Neural crest cell (in vitro differentiated cells): ENCODE results near the gene MAPK14. TPM values are rescaled to one million over a fixed set of nuclear protein-coding genes. Genes with fewer than 3 reads are reported as not detected.

Experiments used
- DNase-seq: peaks from one replicate; pipeline ENCODE4 v3.0.0; 2021; ENCODE audit warnings: low read depth, mixed read lengths, low spot score
- H3K27ac Mint-ChIP-seq: one replicate; pipeline ENCODE4 v1.8.0; 2021; ENCODE audit warnings: mild to moderate bottlenecking, mixed read lengths; ENCODE audit not compliant: unreplicated experiment
- H3K27me3 Mint-ChIP-seq: 2 replicates; pipeline ENCODE4 v1.8.0; 2021; ENCODE audit warnings: low read depth, mild to moderate bottlenecking, mixed read lengths
- H3K36me3 Mint-ChIP-seq: 2 replicates; pipeline ENCODE4 v1.8.0; 2021; ENCODE audit warnings: low read depth, mild to moderate bottlenecking, mixed read lengths
- H3K4me1 Mint-ChIP-seq: 2 replicates; pipeline ENCODE4 v1.8.0; 2021; ENCODE audit warnings: mixed read lengths
- H3K4me3 Mint-ChIP-seq: one replicate; pipeline ENCODE4 v1.8.0; 2021; ENCODE audit warnings: mild to moderate bottlenecking, mixed read lengths
- H3K9me3 Mint-ChIP-seq: 2 replicates; pipeline ENCODE4 v1.8.0; 2021; ENCODE audit warnings: mixed read lengths
- CTCF ChIP-seq: fragments of 200-600 bp; sonication (generic); conservative IDR thresholded peaks from 2 replicates; pipeline ENCODE4 v1.5.0; 2021; ENCODE audit warnings: antibody characterized with exemption, mild to moderate bottlenecking
- total RNA-seq: library from RNA; stranded (reverse); gene quantifications from 2 replicates; pipeline ENCODE4 v1.2.1, GENCODE V29; 2021

MAPK14 gene
- total RNA-seq, 1 donor from 2014 or later, result 31.6 TPM

DNA sequence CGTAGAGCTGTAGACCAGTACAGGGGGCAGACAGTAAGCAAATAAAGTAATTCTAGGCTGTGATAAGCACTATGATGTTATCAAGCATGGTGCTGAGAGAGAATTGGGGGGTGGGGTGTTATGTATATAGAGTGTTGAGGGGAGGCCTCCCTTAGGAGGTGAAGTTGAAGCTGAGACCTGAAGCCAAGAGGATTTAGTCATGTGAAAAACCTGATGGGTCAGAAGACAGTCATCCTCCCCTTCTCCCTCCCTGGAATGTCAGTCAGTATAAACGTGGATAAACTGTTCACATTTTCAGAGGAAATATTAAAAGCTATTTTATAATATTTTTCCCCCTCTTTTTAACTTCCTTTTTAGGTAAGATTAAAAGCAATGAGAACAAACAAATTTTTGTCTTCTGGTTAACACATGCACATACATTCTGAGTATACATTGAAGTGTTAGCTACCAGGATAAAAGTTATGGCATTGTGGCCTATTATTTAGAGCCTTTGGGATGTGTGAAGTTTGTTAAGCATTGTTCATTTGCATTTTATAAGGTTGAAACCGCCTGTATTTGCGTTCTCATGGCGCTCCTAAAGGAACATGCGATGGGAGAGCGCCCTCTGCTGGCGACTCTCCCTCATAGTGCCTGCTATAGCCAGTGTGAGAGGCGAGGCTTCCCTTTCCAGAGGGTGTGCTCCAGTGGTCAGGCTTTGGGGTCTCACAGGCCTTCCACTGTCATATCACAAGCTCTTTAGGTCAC, 67.3 kb downstream of the MAPK14 start:
- no peaks in the 10 kb centered on the region for H3K27me3 Mint-ChIP-seq
- no peaks in the 10 kb centered on the region for H3K9me3 Mint-ChIP-seq
- peak; percentile 98 for TF ChIP-seq CTCF
- H3K27ac Mint-ChIP-seq, result no peak overlapping the region
- no peak overlapping the region for H3K4me3 Mint-ChIP-seq
- DNase-seq, result peak; percentile 79
- peaks cover 6% of the 10 kb centered on the region for H3K4me1 Mint-ChIP-seq
- H3K36me3 Mint-ChIP-seq, result peaks cover 5% of the 10 kb centered on the region

- Mint-ChIP-seq H3K27ac (no peak overlapping the region), H3K4me3 (no peak overlapping the region), H3K27me3 (no peaks in the 10 kb centered on the region), H3K4me1 (peaks cover 6% of the 10 kb centered on the region), H3K36me3 (peaks cover 5% of the 10 kb centered on the region), H3K9me3 (no peaks in the 10 kb centered on the region)
- TF ChIP-seq CTCF, result no peak
- no peak for DNase-seq
These were observed 68.1 kb downstream of the MAPK14 start for GRCh38 chr6:36095497-36096391.

DNA sequence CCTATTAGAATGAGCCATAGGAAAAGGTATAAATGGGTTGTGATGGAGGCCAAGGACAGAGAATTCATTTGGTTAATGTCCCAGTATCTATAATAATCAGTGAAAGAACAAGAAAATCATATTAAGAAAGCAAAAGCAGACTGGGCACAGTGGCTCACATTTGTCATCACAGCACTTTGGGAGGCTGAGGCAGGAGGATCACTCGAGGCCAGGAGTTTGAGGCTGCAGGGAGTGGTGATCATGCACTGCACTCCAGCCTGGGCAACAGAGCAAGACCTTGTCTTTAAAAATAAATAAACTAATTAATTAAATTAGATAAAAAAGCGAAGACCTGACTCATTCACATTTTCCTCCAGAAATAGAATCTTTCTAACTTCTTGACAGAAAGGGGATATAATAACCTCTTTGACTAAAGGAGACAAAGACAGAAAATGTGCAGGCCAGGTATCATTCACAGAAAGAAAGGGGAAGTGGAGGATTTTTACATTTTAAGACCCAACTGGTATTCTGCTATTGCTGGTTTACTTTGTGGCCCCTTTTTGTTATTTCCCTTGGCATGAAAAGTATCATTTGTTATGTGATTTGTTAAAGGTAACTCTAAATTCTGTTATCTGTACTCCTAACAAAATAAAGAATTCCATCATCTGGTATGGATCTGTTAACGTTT, 70.8 kb downstream of the MAPK14 start:
- TF ChIP-seq CTCF, result no peak
- H3K27me3 Mint-ChIP-seq, result no peaks in the 10 kb centered on the region
- H3K4me1 Mint-ChIP-seq, result peaks cover 6% of the 10 kb centered on the region
- H3K27ac Mint-ChIP-seq, result no peak overlapping the region
- DNase-seq, result no peak
- no peaks in the 10 kb centered on the region for H3K9me3 Mint-ChIP-seq
- peaks cover 7% of the 10 kb centered on the region for H3K36me3 Mint-ChIP-seq
- H3K4me3 Mint-ChIP-seq, result no peak overlapping the region

DNA sequence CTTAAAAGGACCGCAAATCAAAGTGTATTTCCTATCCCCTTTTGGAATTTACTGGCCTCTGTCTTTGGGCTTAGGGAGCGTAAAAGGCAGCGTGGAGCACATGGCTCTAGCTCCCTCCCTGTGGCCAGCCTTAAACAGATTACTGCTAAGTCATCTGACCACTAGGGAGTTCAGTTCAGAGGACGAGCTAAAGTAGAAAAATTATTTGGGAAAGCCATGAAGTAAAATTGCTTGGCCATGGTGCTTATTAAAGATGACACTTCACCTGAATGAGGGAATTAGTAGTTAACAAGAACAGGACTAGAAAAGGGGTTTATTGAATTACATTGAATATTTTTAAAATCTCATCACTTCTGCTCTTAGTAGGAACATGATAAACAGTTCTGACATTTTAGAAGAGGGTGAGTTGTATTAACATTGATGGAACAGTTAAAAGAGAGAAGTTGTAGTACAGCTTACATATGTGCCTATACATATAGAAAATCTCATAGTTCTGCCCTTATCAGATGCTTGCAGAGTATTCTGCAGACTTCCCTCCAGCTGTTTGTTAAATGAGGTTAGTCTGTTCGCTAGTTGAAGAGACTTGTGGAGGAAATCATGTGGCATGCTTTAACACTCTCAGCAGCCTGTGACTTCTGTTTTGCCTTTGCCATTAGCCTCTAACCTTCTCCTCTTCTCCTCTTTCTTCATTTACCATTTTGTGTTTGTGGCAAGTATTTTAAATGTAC, 71.5 kb downstream of the MAPK14 start:
- H3K4me3 Mint-ChIP-seq, result no peak overlapping the region
- no peak for TF ChIP-seq CTCF
- H3K27ac Mint-ChIP-seq, result no peak overlapping the region
- H3K9me3 Mint-ChIP-seq, result no peaks in the 10 kb centered on the region
- no peak for DNase-seq
- H3K4me1 Mint-ChIP-seq, result peaks cover 6% of the 10 kb centered on the region
- H3K36me3 Mint-ChIP-seq, result peaks cover 13% of the 10 kb centered on the region
- no peaks in the 10 kb centered on the region for H3K27me3 Mint-ChIP-seq
